Neural cell (in vitro differentiated cells): ENCODE results near the gene RNASEH1.

Experiments used
- CTCF ChIP-seq: fragments of 450-650 bp; IDR thresholded peaks from 2 replicates; pipeline ENCODE4 v1.5.1; 2014; ENCODE audit warnings: antibody characterized with exemption, mild to moderate bottlenecking, moderate library complexity; ENCODE audit not compliant: poor library complexity, severe bottlenecking
- EP300 ChIP-seq: fragments of 450-650 bp; conservative IDR thresholded peaks from 2 replicates; pipeline ENCODE4 v1.6.1; 2014; ENCODE audit warnings: antibody characterized with exemption, mild to moderate bottlenecking, moderate library complexity; ENCODE audit not compliant: poor library complexity, severe bottlenecking
- EZH2 ChIP-seq: fragments of 200-600, 300-800 bp; shearing (Covaris generic), sonication (generic); IDR thresholded peaks from 2 replicates; pipeline ENCODE4 v1.6.1; 2014; ENCODE audit warnings: antibody characterized with exemption, low read length, borderline replicate concordance, mild to moderate bottlenecking; ENCODE audit not compliant: insufficient read depth, poor library complexity, severe bottlenecking
- MXI1 ChIP-seq: fragments of 450-650 bp; conservative IDR thresholded peaks from 2 replicates; pipeline ENCODE4 v1.6.1; 2014; ENCODE audit warnings: antibody characterized with exemption, mild to moderate bottlenecking; ENCODE audit not compliant: poor library complexity, severe bottlenecking
- POLR2AphosphoS5 ChIP-seq: IDR thresholded peaks from 2 replicates; pipeline ENCODE4 v1.6.1; 2012
- RAD21 ChIP-seq: fragments of 450-650 bp; conservative IDR thresholded peaks from 2 replicates; pipeline ENCODE4 v1.6.1; 2014; ENCODE audit warnings: antibody characterized with exemption, mild to moderate bottlenecking, moderate library complexity
- REST ChIP-seq: IDR thresholded peaks from 2 replicates; pipeline ENCODE4 v1.6.1; 2012; ENCODE audit warnings: borderline replicate concordance
- SMC3 ChIP-seq: fragments of 450-650 bp; conservative IDR thresholded peaks from 2 replicates; pipeline ENCODE4 v1.6.1; 2014; ENCODE audit warnings: antibody characterized with exemption, mild to moderate bottlenecking, moderate library complexity; ENCODE audit not compliant: poor library complexity
- TAF1 ChIP-seq: IDR thresholded peaks from 2 replicates; pipeline ENCODE4 v1.6.1; 2012; ENCODE audit warnings: low read depth

GRCh38 chr2:3533836-3534235 lies 24.3 kb downstream of the RNASEH1 start:
- TF ChIP-seq CTCF (no peak), RAD21 (no peak), EZH2 (no peak), POLR2AphosphoS5 (no peak), SMC3 (no peak), EP300 (no peak), TAF1 (no peak), REST (no peak), MXI1 (no peak)
